Measurements from ENCODE around the gene TFR2. TPM values are rescaled to one million over a fixed set of nuclear protein-coding genes. Genes with fewer than 3 reads are reported as not detected.
A peak's percentile ranks its signal among the peaks of the same experiment; 100 is the strongest.

TFR2 gene
- total and polyA plus RNA-seq, 9 of the 15 experiments (the other 6 are each of a cell fraction or from before 2014, with no cell fraction given), result 3.8 to 123 (median 51.1) TPM

DNA sequence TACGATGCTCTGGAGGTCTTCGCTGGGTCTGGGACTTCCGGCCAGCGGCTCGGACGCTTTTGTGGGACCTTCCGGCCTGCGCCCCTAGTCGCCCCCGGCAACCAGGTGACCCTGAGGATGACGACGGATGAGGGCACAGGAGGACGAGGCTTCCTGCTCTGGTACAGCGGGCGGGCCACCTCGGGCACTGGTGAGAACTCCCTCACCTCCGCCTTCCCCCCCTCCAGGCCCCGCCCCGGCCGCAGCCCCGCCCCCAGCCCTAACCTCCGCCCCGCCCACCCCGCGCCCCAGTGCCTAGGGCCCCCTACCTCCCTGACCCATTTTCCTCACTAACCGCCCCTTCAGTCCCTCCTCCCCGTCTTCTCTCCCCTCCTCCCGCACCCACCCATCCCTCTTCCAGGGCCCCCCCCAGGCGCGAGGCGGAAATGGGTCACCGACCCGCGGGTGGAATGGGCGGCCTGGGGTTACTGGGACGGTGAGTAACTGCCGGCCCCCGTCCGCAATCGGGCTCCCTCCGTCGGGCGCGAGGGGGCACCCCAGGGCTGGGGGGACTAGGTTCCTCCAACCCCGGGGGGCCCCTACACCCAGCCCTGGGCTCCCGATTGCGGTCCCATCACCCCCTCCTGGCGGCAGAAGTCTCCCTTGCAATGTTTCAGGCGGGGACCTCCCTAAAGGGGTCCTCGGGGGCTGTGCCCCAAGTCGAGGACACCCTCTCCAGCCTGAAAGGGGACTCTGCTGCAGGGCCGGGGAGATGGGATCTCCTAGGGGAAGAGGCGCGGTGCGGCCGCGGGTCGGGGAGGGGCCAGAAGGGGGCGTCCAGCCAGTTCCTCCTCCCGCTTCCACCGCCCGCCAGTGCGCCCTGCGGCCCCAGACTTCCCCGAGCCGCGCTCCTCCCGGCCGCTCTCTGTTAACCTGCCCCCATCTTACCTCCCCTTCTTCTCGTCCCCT lies 37.0 kb downstream of the TFR2 start (continued):
- TF ChIP-seq, protein P1, sequence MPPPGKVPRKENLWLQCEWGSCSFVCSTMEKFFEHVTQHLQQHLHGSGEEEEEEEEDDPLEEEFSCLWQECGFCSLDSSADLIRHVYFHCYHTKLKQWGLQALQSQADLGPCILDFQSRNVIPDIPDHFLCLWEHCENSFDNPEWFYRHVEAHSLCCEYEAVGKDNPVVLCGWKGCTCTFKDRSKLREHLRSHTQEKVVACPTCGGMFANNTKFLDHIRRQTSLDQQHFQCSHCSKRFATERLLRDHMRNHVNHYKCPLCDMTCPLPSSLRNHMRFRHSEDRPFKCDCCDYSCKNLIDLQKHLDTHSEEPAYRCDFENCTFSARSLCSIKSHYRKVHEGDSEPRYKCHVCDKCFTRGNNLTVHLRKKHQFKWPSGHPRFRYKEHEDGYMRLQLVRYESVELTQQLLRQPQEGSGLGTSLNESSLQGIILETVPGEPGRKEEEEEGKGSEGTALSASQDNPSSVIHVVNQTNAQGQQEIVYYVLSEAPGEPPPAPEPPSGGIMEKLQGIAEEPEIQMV (tag; conservative IDR thresholded peaks at IDR 0.05; ENCODE audit: low read depth), result no peak
- TF ChIP-seq FOS (IDR thresholded peaks at IDR 0.05; ENCODE audit: extremely low read depth, insufficient read length) (no peak), HCFC1 (IDR thresholded peaks at IDR 0.05; ENCODE audit: low read depth, low read length) (peak; percentile 39; the same call in 1 of the 2 replicates), CSDE1 (IDR thresholded peaks at IDR 0.05) (no peak), MEF2A (IDR thresholded peaks at IDR 0.05; ENCODE audit: control insufficient read depth, low read depth, low read length) (no peak), SAP30 (IDR thresholded peaks at IDR 0.05; ENCODE audit: borderline replicate concordance, insufficient read depth, low read depth, low read length, poor library complexity, severe bottlenecking) (peak; percentile 13), HNRNPL (IDR thresholded peaks at IDR 0.05; ENCODE audit: low read depth, low read length) (peak; percentile 33; the same call in 1 of the 2 replicates), BHLHE40 (IDR thresholded peaks at IDR 0.05; ENCODE audit: low read length) (0 out of 2 replicates have a peak, but pooled peaks have one; percentile 15), RBM25 (IDR thresholded peaks at IDR 0.05; ENCODE audit: low read depth, low read length, severe bottlenecking) (no peak), ZNF253 (CRISPR knock-in tag; conservative IDR thresholded peaks at IDR 0.05) (no peak), SMAD3 (CRISPR knock-in tag; conservative IDR thresholded peaks at IDR 0.05) (no peak), SMARCE1 (IDR thresholded peaks at IDR 0.05) (peak; percentile 68; the same call in 1 of the 2 replicates), NR2C2 (CRISPR knock-in tag; IDR thresholded peaks at IDR 0.05) (no peak), NR2C2 (tag; IDR thresholded peaks at IDR 0.05) (no peak), CTBP1 (IDR thresholded peaks at IDR 0.05; ENCODE audit: borderline replicate concordance) (peak; percentile 92), TARDBP (IDR thresholded peaks at IDR 0.05) (peak; percentile 99)
- TF ChIP-seq, protein P2, sequence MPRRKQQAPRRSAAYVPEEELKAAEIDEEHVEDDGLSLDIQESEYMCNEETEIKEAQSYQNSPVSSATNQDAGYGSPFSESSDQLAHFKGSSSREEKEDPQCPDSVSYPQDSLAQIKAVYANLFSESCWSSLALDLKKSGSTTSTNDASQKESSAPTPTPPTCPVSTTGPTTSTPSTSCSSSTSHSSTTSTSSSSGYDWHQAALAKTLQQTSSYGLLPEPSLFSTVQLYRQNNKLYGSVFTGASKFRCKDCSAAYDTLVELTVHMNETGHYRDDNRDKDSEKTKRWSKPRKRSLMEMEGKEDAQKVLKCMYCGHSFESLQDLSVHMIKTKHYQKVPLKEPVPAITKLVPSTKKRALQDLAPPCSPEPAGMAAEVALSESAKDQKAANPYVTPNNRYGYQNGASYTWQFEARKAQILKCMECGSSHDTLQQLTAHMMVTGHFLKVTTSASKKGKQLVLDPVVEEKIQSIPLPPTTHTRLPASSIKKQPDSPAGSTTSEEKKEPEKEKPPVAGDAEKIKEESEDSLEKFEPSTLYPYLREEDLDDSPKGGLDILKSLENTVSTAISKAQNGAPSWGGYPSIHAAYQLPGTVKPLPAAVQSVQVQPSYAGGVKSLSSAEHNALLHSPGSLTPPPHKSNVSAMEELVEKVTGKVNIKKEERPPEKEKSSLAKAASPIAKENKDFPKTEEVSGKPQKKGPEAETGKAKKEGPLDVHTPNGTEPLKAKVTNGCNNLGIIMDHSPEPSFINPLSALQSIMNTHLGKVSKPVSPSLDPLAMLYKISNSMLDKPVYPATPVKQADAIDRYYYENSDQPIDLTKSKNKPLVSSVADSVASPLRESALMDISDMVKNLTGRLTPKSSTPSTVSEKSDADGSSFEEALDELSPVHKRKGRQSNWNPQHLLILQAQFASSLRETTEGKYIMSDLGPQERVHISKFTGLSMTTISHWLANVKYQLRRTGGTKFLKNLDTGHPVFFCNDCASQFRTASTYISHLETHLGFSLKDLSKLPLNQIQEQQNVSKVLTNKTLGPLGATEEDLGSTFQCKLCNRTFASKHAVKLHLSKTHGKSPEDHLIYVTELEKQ (CRISPR knock-in tag; IDR thresholded peaks at IDR 0.05), result no peak

Measured in K562 (cell line).